Trophoblast cell (in vitro differentiated cells and primary cell): Measurements from ENCODE around the gene ZNF580.
A peak's percentile ranks its signal among the peaks of the same experiment; 100 is the strongest.

ENCODE experiments used
- DNase-seq, 2 donors: peaks; one replicate each; pipeline ENCODE4 v3.0.0-alpha.2; 2016
- H2AFZ ChIP-seq: 2 replicates; pipeline ENCODE4 v1.6.1; 2013; ENCODE audit warnings: low read length, moderate library complexity, mild to moderate bottlenecking; ENCODE audit not compliant: insufficient read depth, poor library complexity
- H2AK5ac ChIP-seq: 2 replicates; pipeline ENCODE4 v1.6.1; 2013; ENCODE audit warnings: mild to moderate bottlenecking, low read length
- H2BK120ac ChIP-seq: 2 replicates; pipeline ENCODE4 v1.6.1; 2013; ENCODE audit warnings: low read length, mild to moderate bottlenecking, moderate library complexity; ENCODE audit not compliant: insufficient read depth, poor library complexity
- H2BK12ac ChIP-seq: 2 replicates; pipeline ENCODE4 v1.6.1; 2013; ENCODE audit warnings: mild to moderate bottlenecking, low read length, moderate library complexity
- H2BK5ac ChIP-seq: 2 replicates; pipeline ENCODE4 v1.6.1; 2013; ENCODE audit warnings: low read length, low read depth, moderate library complexity, mild to moderate bottlenecking; ENCODE audit not compliant: poor library complexity
- H3K14ac ChIP-seq: 2 replicates; pipeline ENCODE4 v1.6.1; 2013; ENCODE audit warnings: mild to moderate bottlenecking, low read length
- H3K18ac ChIP-seq: 2 replicates; pipeline ENCODE4 v1.6.1; 2013; ENCODE audit warnings: mild to moderate bottlenecking, low read length
- H3K23ac ChIP-seq: 2 replicates; pipeline ENCODE4 v1.6.1; 2013; ENCODE audit warnings: low read length
- H3K27ac ChIP-seq: 2 replicates; pipeline ENCODE4 v1.5.1; 2013; ENCODE audit warnings: low read depth, mild to moderate bottlenecking, inconsistent platforms, low read length, moderate library complexity
- H3K27me3 ChIP-seq: 2 replicates; pipeline ENCODE4 v1.6.1; 2013; ENCODE audit warnings: inconsistent platforms, mild to moderate bottlenecking, low read length, moderate library complexity; ENCODE audit not compliant: insufficient read depth
- H3K36me3 ChIP-seq, 2 experiments: 1 replicate in 1 of 2; 2 replicates in 1 of 2; pipeline ENCODE4 v1.6.1; 2013; ENCODE audit warnings: low read length in 2 of 2, mild to moderate bottlenecking in 2 of 2, moderate library complexity in 1 of 2; ENCODE audit not compliant: insufficient read depth in 2 of 2, control insufficient read depth in 1 of 2
- H3K4ac ChIP-seq: 2 replicates; pipeline ENCODE4 v1.6.1; 2013; ENCODE audit warnings: low read depth, mild to moderate bottlenecking, low read length, moderate library complexity
- H3K4me1 ChIP-seq, 2 experiments: 1 replicate in 1 of 2; 2 replicates in 1 of 2; pipeline ENCODE4 v1.6.1; 2013; ENCODE audit warnings: low read length in 2 of 2, mild to moderate bottlenecking in 2 of 2, moderate library complexity in 1 of 2; ENCODE audit not compliant: insufficient read depth in 2 of 2, control insufficient read depth in 1 of 2
- H3K4me2 ChIP-seq: 2 replicates; pipeline ENCODE4 v1.6.1; 2013; ENCODE audit warnings: inconsistent platforms, mild to moderate bottlenecking, low read length, moderate library complexity
- H3K4me3 ChIP-seq: 2 replicates; pipeline ENCODE4 v1.5.1; 2013; ENCODE audit warnings: mild to moderate bottlenecking, low read depth, low read length, inconsistent platforms
- H3K79me1 ChIP-seq: one replicate; pipeline ENCODE4 v1.6.1; 2013; ENCODE audit warnings: low read length
- H3K79me2 ChIP-seq: 2 replicates; pipeline ENCODE4 v1.6.1; 2013; ENCODE audit warnings: low read length, mild to moderate bottlenecking; ENCODE audit not compliant: control insufficient read depth, insufficient read depth, poor library complexity
- H3K9ac ChIP-seq: 2 replicates; pipeline ENCODE4 v1.6.1; 2013; ENCODE audit warnings: mild to moderate bottlenecking, low read length
- H3K9me3 ChIP-seq: 2 replicates; pipeline ENCODE4 v1.6.1; 2013; ENCODE audit warnings: low read depth, mild to moderate bottlenecking, control low read depth, inconsistent platforms, low read length; ENCODE audit not compliant: insufficient read depth
- H4K12ac ChIP-seq: 2 replicates; pipeline ENCODE4 v1.6.1; 2013; ENCODE audit warnings: low read depth, mild to moderate bottlenecking, low read length, moderate library complexity
- H4K8ac ChIP-seq: 2 replicates; pipeline ENCODE4 v1.6.1; 2013; ENCODE audit warnings: low read depth, mild to moderate bottlenecking, low read length, moderate library complexity
- H4K91ac ChIP-seq: one replicate; pipeline ENCODE4 v1.6.1; 2013; ENCODE audit warnings: low read depth, mild to moderate bottlenecking, low read length, moderate library complexity
- WGBS: extraction: QIAGEN DNeasy Blood & Tissue Kit; methylation state at CpG from one replicate; pipeline ENCODE4 v1.1.7; 2013; ENCODE audit warnings: missing lambda C conversion rate; ENCODE audit not compliant: insufficient read length, insufficient coverage; ENCODE audit errors: extremely low coverage; 5-methylcytosine and 5-hydroxymethylcytosine counted together

The ZNF580 gene

DNA sequence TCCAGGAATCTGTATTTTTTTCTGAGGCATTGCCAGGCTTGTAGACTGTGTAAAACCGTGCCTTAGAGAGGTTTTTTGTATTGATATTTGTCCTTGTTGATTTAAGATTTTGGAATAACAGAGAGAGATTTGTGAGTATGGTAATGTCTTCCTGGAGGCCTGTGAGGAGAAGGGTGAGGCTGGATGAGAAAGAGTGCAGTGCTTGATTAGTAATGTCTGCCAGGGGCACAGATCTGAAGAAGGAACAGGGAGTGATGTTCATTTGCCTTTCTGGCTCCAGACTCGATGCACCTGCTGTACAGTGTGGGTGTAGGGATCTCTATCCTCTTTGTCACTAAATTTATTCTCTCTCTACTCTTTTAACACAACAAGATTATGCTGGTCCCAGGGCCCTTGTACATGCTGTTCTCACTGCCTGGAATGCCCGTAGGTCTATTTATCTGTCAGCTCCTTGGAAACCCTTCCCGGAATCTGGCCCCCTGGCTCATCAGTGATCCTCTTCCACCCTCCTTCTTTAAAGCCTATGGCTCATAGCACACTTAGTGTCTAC is 45.7 kb upstream of the ZNF580 start:
- no CpG with 5 or more reads among the region's 4 CpGs for WGBS
- no peak overlapping the region for H2BK12ac ChIP-seq
- H3K23ac ChIP-seq = no peak overlapping the region
- H3K9ac ChIP-seq = no peak overlapping the region
- H4K8ac ChIP-seq = no peak overlapping the region
- H3K79me2 ChIP-seq = peaks cover 6% of the 10 kb centered on the region
- H3K27me3 ChIP-seq = no peaks in the 10 kb centered on the region
- H3K4ac ChIP-seq = no peak overlapping the region
- H3K18ac ChIP-seq = no peak overlapping the region
- no peak overlapping the region for H4K12ac ChIP-seq
- H3K9me3 ChIP-seq = peaks cover 3% of the 10 kb centered on the region
- H4K91ac ChIP-seq = no peak overlapping the region
- no peak overlapping the region for H2AK5ac ChIP-seq
- no peak overlapping the region for H2BK5ac ChIP-seq
- no peak overlapping the region for H3K14ac ChIP-seq
- H2BK120ac ChIP-seq = no peak overlapping the region
- H3K4me1 ChIP-seq = no peaks in the 10 kb centered on the region
- H3K4me3 ChIP-seq = no peak overlapping the region
- H3K4me2 ChIP-seq = no peak overlapping the region
- peaks cover 11% of the 10 kb centered on the region for H3K79me1 ChIP-seq
- H3K36me3 ChIP-seq = peaks cover 35 to 49% of the 10 kb centered on the region in 2 experiments
- H2AFZ ChIP-seq = no peak overlapping the region
- DNase-seq = peak in 1 of 2 donors; percentile 31
- H3K27ac ChIP-seq = no peak overlapping the region

DNA sequence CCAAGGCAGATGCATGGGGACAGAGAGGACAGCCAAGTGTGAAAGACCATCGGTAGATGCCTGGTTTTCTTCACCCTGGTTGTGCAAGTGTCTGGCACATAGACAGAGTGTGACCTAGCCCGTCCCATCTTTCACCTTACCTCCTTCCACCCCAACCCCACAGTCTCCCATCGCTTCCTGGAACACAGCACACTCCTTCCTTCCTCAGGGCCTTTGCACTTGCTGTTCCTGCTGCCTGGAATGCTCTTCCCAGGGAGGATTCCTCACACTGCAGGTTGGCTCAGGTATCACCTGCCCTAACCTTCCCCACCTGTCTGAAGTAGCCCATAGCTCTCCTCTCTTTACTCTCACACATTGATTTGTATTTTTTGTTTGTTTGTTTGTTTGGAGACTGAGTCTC is 44.5 kb upstream of the ZNF580 start:
- peaks cover 6% of the 10 kb centered on the region for H3K79me2 ChIP-seq
- no peak overlapping the region for H2BK120ac ChIP-seq
- H3K27ac ChIP-seq = no peak overlapping the region
- DNase-seq = no peak
- no peak overlapping the region for H3K4me3 ChIP-seq
- no peak overlapping the region for H3K4ac ChIP-seq
- no peak overlapping the region for H3K18ac ChIP-seq
- H3K79me1 ChIP-seq = peaks cover 17% of the 10 kb centered on the region
- H3K27me3 ChIP-seq = no peaks in the 10 kb centered on the region
- H2BK12ac ChIP-seq = no peak overlapping the region
- WGBS = no CpG with 5 or more reads among the region's 3 CpGs
- no peak overlapping the region for H4K8ac ChIP-seq
- no peak overlapping the region for H2AK5ac ChIP-seq
- no peak overlapping the region for H4K12ac ChIP-seq
- no peak overlapping the region for H2BK5ac ChIP-seq
- peaks cover 3% of the 10 kb centered on the region for H3K9me3 ChIP-seq
- H3K23ac ChIP-seq = no peak overlapping the region
- H3K4me2 ChIP-seq = no peak overlapping the region
- H4K91ac ChIP-seq = no peak overlapping the region
- peaks cover 6% of the 10 kb centered on the region in 2 experiments for H3K4me1 ChIP-seq
- H3K36me3 ChIP-seq = peaks cover 35 to 49% of the 10 kb centered on the region in 2 experiments
- H2AFZ ChIP-seq = no peak overlapping the region
- no peak overlapping the region for H3K9ac ChIP-seq
- no peak overlapping the region for H3K14ac ChIP-seq

DNA sequence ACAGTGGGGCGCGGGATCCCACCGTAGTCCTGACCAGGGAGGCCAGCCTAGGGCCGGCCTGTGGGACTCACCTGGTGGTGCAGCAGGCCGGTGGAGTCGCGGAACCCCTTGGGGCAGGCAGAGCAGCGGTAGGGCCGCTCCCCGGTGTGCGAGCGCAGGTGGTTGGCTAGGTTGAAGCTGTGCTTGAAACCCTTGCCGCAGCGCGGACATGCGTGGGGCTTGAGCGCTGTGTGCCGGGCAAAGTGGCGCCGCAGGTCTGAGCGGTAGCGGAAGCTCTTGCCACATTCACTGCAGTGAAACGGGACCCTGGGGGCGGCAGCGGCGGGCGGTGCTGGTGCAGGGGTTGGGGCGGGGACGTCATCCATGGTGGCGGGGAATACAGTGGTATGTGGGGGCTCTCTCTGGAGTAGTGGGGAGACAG is 43.3 kb upstream of the ZNF580 start:
- H3K14ac ChIP-seq = no peak overlapping the region
- no peak overlapping the region for H2AK5ac ChIP-seq
- no peak overlapping the region for H3K4me3 ChIP-seq
- no peak overlapping the region for H3K18ac ChIP-seq
- H2BK120ac ChIP-seq = no peak overlapping the region
- no peak overlapping the region for H2AFZ ChIP-seq
- no peak overlapping the region for H4K12ac ChIP-seq
- H3K27ac ChIP-seq = no peak overlapping the region
- no peak overlapping the region for H4K91ac ChIP-seq
- H4K8ac ChIP-seq = no peak overlapping the region
- no peak overlapping the region for H3K4me2 ChIP-seq
- no peak overlapping the region for H3K4ac ChIP-seq
- H3K79me1 ChIP-seq = peaks cover 17% of the 10 kb centered on the region
- H3K9me3 ChIP-seq = peaks cover 3% of the 10 kb centered on the region
- no peaks in the 10 kb centered on the region for H3K27me3 ChIP-seq
- WGBS = no CpG with 5 or more reads among the region's 30 CpGs
- H3K23ac ChIP-seq = no peak overlapping the region
- DNase-seq = no peak
- peaks cover 6 to 9% of the 10 kb centered on the region in 2 experiments for H3K4me1 ChIP-seq
- H2BK12ac ChIP-seq = no peak overlapping the region
- H3K79me2 ChIP-seq = peaks cover 6% of the 10 kb centered on the region
- H2BK5ac ChIP-seq = no peak overlapping the region
- no peak overlapping the region for H3K9ac ChIP-seq
- peaks cover 28 to 41% of the 10 kb centered on the region in 2 experiments for H3K36me3 ChIP-seq

DNA sequence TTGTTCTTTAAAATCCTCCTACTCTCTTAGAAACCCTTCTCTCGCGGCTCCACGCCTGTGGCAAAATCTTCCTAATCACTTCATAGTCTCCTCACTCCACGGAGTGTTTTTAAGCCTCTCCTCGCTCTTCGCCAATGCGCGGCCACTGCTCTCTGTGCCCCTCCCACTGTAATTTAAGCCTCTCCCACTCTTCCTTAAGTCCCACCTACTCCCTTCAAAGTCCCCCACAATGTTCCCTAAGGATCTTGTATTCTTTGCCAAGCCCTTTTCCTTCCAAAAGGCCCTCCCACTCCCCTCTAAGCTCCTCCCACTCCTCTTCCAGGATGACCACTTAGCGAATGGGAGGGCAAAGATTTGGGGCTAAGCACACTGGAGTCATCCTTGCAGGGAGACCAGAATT is 42.8 kb upstream of the ZNF580 start:
- Histone ChIP-seq H2AK5ac (no peak overlapping the region), H4K8ac (no peak overlapping the region), H2AFZ (no peak overlapping the region)

More for the DNA sequence above, 42.8 kb upstream of the ZNF580 start:
- H4K12ac ChIP-seq = no peak overlapping the region
- H3K27me3 ChIP-seq = no peaks in the 10 kb centered on the region
- peaks cover 17% of the 10 kb centered on the region for H3K79me1 ChIP-seq
- H3K4me2 ChIP-seq = no peak overlapping the region
- H3K9me3 ChIP-seq = peaks cover 3% of the 10 kb centered on the region
- H3K9ac ChIP-seq = no peak overlapping the region
- no peak overlapping the region for H3K23ac ChIP-seq
- H3K27ac ChIP-seq = no peak overlapping the region
- no peak for DNase-seq
- no peak overlapping the region for H2BK5ac ChIP-seq
- H3K79me2 ChIP-seq = peaks cover 6% of the 10 kb centered on the region
- H2BK12ac ChIP-seq = peak overlapping the region; percentile 1
- no peak overlapping the region for H3K4ac ChIP-seq
- H4K91ac ChIP-seq = no peak overlapping the region
- peaks cover 23 to 35% of the 10 kb centered on the region in 2 experiments for H3K36me3 ChIP-seq
- H3K4me3 ChIP-seq = no peak overlapping the region
- no peak overlapping the region for H3K14ac ChIP-seq
- no peak overlapping the region for H3K18ac ChIP-seq
- H3K4me1 ChIP-seq = peaks cover 6 to 9% of the 10 kb centered on the region in 2 experiments
- no CpG with 5 or more reads among the region's 9 CpGs for WGBS
- no peak overlapping the region for H2BK120ac ChIP-seq
